Nephron progenitor cell (in vitro differentiated cells): ENCODE measurements around the gene SNRPA1.
A peak's percentile ranks its signal among the peaks of the same experiment; 100 is the strongest.

Source experiments
- DNase-seq: peaks from one replicate; pipeline ENCODE4 v3.0.0; 2021
- H3K27ac Mint-ChIP-seq: 2 replicates; pipeline ENCODE4 v1.8.0; 2021; ENCODE audit warnings: mild to moderate bottlenecking, moderate library complexity, mixed read lengths
- H3K27me3 Mint-ChIP-seq: 2 replicates; pipeline ENCODE4 v1.8.0; 2021; ENCODE audit warnings: mild to moderate bottlenecking, low read depth, mixed read lengths; ENCODE audit not compliant: poor library complexity
- H3K36me3 Mint-ChIP-seq: 2 replicates; pipeline ENCODE4 v1.8.0; 2021; ENCODE audit warnings: low read depth, mixed read lengths
- H3K4me1 Mint-ChIP-seq: 2 replicates; pipeline ENCODE4 v1.8.0; 2021; ENCODE audit warnings: mixed read lengths
- H3K4me3 Mint-ChIP-seq: 2 replicates; pipeline ENCODE4 v1.8.0; 2021; ENCODE audit warnings: mild to moderate bottlenecking, moderate library complexity, mixed read lengths
- H3K9me3 Mint-ChIP-seq: 2 replicates; pipeline ENCODE4 v1.8.0; 2021; ENCODE audit warnings: mild to moderate bottlenecking, moderate library complexity, mixed read lengths
- CTCF ChIP-seq: fragments of 200-600 bp; sonication (generic); IDR thresholded peaks from 2 replicates; pipeline ENCODE4 v1.5.0; 2021; ENCODE audit warnings: antibody characterized with exemption

The SNRPA1 gene

GRCh38 chr15:101255051-101255395, 40.0 kb downstream of the SNRPA1 start:
- DNase-seq = no peak

DNA sequence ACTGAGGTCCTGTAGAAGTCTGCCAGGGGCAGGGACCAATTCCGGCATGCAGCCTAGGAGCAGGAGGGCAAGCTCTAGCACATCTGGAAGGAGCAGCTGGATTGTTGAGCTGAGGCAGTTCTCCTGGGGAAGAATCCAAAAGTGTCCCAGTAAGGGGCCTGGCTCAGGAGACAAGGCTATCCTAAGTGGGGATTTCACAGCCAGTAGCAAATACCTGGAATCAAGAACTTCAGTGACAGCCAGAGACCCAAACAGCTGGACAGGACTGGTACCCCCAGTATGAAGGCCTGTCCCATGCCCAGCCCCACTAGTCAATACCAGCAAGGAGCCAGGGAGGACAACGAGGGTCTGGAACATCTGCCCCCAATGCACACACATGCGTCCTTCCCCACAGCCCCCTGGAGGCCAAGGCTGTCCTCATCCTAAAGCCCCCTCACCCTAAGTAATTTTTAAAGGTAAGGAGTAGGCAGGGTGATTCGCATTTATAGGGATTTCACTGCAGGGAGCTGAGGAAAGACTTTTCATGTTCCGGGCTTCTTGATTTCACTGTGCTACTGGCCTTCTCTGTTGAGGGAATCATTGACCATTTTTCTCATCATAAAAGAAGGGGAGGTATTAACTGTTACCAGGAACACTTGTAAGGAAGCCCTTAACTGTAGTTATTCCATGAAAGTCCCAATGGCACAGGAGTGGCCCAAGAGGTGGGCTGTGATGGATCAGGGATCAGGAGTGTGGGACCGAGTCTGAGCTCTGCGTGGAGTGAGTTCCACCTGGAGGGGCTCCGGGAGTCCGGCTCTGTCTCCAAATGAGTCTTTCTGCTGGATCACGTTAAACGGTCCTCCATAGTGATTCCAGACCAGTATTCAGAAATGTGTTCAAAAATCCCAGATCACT, 40.6 kb downstream of the SNRPA1 start:
- H3K27ac Mint-ChIP-seq = no peak overlapping the region
- no peak overlapping the region for H3K4me3 Mint-ChIP-seq
- no peak for DNase-seq
- peaks cover under 1% of the 10 kb centered on the region for H3K36me3 Mint-ChIP-seq
- peaks cover 61% of the 10 kb centered on the region for H3K4me1 Mint-ChIP-seq
- TF ChIP-seq CTCF = no peak
- H3K9me3 Mint-ChIP-seq = no peaks in the 10 kb centered on the region
- H3K27me3 Mint-ChIP-seq = no peaks in the 10 kb centered on the region

More at GRCh38 chr15:101255051-101255395, 40.0 kb downstream of the SNRPA1 start:
- no peak overlapping the region for H3K27ac Mint-ChIP-seq
- TF ChIP-seq CTCF = no peak
- peaks cover 59% of the 10 kb centered on the region for H3K4me1 Mint-ChIP-seq
- H3K4me3 Mint-ChIP-seq = no peak overlapping the region
- no peaks in the 10 kb centered on the region for H3K36me3 Mint-ChIP-seq
- H3K27me3 Mint-ChIP-seq = no peaks in the 10 kb centered on the region
- no peaks in the 10 kb centered on the region for H3K9me3 Mint-ChIP-seq

DNA sequence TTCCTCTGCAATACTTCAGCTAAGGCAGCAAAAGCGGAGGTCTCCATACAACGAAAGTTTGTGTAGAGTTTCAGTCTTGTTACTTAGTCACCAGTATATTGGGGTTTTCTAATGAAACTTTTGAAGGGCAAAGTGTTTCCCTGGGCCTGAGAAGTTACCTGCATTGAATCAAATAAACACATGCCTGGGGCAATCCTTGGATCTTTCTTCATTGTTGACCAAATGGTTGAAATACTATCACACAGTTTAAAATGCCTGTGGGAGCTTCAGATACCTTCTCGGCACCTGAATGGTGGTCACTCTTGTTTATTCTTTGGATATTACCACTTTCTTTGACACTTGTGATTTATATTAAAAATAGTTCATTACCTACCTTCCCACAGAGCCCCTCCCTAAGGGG, 42.2 kb downstream of the SNRPA1 start:
- Mint-ChIP-seq H3K27me3 (no peaks in the 10 kb centered on the region), H3K4me3 (peak overlapping the region; percentile 92), H3K27ac (no peak overlapping the region), H3K9me3 (no peaks in the 10 kb centered on the region), H3K36me3 (peaks cover 6% of the 10 kb centered on the region), H3K4me1 (peaks cover 57% of the 10 kb centered on the region)
- TF ChIP-seq CTCF = no peak
- no peak for DNase-seq

DNA sequence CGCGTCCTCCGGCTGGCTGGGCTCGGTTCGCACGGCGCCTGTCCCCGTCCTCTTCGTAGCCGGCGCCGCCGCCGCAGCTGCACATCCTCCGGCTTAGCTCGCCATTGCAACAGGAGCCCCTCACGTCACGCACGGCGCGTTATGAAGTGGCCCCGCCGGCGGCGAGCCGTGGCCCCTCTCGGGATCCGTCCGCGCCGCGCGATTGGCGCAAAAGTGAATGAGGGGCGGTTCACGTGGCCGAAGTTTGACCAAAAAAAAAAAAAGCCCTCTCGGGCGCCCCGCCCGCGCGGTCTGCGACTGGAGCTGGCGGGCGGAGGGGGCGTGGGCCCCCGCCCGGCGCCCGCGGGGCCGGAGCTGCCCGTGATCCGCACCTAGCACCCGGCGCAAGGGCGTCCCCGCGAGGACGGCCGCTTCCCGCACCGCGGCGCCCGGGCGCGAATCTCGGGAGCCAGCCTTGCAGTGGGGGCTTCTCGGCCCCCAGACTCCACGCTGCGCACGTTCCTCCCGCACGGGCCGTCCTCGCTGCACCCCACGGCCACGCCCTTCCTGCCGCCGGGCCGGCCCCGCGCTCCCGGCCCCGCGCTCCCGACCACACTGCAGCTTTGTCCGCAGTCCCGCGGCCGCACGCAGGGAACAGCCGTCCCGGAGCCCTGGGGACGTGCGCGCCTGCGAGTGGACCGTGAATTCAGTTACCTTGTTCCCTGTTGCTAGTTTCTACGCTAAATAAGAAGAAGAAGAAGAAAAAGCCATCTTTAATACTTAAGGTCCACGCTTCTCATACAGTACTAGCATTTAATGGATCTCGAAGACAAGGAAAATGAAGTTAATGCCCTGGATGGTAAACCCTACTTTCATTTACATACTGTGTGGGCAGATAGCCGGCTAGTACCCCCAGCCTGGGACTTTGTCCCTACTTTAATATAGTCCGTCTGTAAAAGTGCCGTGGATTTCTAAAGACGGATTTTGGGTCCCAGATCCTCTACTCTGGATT, 42.9 kb downstream of the SNRPA1 start, which contains the start of gene CHSY1:
TSS of gene CHSY1 (minus strand) at position 219 of the 991 bp plus-strand sequence. CDS start 592 bp downstream, outside the sequence.
- no peak for TF ChIP-seq CTCF
- no peaks in the 10 kb centered on the region for H3K9me3 Mint-ChIP-seq
- DNase-seq = peak; percentile 83
- peaks cover 64% of the 10 kb centered on the region for H3K4me1 Mint-ChIP-seq
- peak within 1 kb of the TSS; percentile 92 for H3K4me3 Mint-ChIP-seq
- H3K27ac Mint-ChIP-seq = no peak within 1 kb of the TSS
- no peaks in the 10 kb centered on the region for H3K27me3 Mint-ChIP-seq
- H3K36me3 Mint-ChIP-seq = peaks cover 13% of the 10 kb centered on the region

DNA sequence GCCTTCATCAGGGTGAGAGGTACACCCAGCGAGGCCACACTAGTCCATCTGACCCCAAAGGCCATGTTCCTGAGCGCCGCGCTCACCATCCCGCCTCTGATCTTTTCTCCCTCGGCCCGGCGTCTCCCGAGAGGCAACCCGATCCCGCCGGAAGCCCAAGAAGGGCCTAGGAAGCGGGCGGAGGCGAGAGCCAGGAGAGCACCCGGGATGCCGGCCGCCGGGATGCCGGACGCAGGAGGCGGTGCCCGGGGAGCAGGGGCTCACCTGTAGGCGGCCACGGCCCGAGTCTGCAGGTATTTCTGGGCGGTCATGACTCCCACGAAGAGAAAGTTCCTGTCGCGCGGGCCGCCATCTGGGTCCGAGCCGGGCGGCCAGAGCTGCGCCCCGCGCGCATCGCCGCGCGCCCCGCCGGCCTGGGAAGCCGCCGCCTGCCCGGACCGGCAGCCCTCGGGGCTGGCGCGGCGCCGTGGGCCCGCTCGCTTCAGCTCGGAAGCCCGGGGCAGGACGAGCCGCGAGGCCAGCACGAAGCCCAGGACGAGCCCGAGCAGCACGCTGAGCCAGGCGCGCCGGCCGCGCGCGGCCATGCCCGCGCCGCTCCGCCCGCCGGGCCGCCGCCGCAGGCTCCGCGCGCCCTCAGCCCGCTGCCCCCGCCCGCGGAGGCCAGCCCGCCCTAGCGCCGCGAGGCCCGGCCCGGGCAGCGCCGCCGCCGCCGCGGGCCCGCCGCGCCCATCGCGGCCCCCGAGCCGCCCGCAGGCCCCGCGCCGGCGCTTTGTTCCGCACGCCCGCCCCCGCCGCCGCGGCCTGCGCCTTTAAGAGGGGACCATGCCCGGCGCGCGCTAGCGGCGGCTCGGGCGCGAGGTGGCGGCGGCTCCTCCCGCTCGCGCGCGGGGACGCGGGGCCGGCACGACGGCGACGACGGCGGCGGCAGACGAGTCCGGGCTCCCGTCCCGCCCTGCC, 43.9 kb downstream of the SNRPA1 start:
- peak; percentile 71 for DNase-seq
- H3K27me3 Mint-ChIP-seq = no peaks in the 10 kb centered on the region
- peak overlapping the region; percentile 92 for H3K4me3 Mint-ChIP-seq
- peak overlapping the region; percentile 88 for H3K27ac Mint-ChIP-seq
- no peaks in the 10 kb centered on the region for H3K9me3 Mint-ChIP-seq
- peaks cover 22% of the 10 kb centered on the region for H3K36me3 Mint-ChIP-seq
- no peak for TF ChIP-seq CTCF
- H3K4me1 Mint-ChIP-seq = peaks cover 64% of the 10 kb centered on the region
